ENCODE results near the gene RHBDD1. TPM values are rescaled to one million over a fixed set of nuclear protein-coding genes. Genes with fewer than 3 reads are reported as not detected.

The RHBDD1 gene
- total and polyA plus RNA-seq, 12 donors, result 3.9 to 47.8 (median 25.9) TPM

DNA sequence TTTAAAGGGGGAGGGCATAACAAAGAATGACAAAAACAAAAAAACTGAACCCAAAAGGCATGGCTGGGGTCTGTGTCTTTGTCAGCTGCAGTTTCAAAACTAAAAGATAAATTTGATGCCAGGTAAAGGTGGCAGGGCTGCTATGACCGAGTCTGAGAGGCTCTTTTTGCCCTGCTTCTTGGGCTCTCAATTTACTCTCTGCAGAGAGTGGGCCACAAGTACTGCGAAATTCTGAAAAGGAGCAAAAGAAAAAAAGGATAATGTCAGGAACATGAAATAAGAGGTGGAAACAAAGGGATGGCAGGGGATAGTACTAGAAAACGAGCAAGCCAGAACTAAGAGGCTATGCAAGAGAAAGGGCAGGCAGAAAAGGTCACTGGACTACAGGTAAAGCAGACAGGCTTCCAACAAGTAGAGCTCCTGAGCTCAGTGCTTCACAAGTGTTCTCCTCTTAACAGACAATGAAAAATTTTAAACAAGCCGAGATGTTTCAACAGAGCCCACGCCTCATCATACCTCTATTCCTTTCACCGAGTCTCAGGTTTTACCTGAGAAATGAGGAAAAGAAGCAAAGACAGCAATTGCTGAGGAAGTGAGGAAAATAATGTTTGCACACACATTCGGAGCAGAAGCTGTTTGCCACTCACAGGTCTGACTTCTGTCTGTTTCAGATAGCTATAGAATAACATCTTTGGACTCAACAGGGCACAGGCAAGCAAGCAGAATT, 43.5 kb upstream of the RHBDD1 start:
- H3K36me3 ChIP-seq (replicated peaks in 1 of 2), result no peaks in the 10 kb centered on the region
- H3K4me3 ChIP-seq, result peak overlapping the region in 2 of 4 donors; percentile 30 to 63
- intact Hi-C loops (cut with DNase I), result loop anchor here (10.0 kb wide), 5 partner anchors 128 to 668 kb away; no protein-coding TSS in a partner anchor
- H3K9me3 ChIP-seq (replicated peaks in 1 of 3), result no peaks in the 10 kb centered on the region
- WGBS, 4 donors, result 22 to 33% (median 24%) methylated on average over 7 of the region's 7 CpGs
- DNase-seq, result peak in 1 of 7 donors; percentile 22
- peak overlapping the region; percentile 84 to 97 (median 91) for H3K27ac ChIP-seq
- no peaks in the 10 kb centered on the region for H3K27me3 ChIP-seq
- peaks cover 55 to 75% of the 10 kb centered on the region in 2 donors for H3K4me1 ChIP-seq (replicated peaks in 1 of 2)
- TF ChIP-seq, protein P1, sequence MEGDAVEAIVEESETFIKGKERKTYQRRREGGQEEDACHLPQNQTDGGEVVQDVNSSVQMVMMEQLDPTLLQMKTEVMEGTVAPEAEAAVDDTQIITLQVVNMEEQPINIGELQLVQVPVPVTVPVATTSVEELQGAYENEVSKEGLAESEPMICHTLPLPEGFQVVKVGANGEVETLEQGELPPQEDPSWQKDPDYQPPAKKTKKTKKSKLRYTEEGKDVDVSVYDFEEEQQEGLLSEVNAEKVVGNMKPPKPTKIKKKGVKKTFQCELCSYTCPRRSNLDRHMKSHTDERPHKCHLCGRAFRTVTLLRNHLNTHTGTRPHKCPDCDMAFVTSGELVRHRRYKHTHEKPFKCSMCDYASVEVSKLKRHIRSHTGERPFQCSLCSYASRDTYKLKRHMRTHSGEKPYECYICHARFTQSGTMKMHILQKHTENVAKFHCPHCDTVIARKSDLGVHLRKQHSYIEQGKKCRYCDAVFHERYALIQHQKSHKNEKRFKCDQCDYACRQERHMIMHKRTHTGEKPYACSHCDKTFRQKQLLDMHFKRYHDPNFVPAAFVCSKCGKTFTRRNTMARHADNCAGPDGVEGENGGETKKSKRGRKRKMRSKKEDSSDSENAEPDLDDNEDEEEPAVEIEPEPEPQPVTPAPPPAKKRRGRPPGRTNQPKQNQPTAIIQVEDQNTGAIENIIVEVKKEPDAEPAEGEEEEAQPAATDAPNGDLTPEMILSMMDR (IDR thresholded peaks at IDR 0.05), result no peak
- TF ChIP-seq POLR2A (IDR thresholded peaks at IDR 0.05), result no peak

DNA sequence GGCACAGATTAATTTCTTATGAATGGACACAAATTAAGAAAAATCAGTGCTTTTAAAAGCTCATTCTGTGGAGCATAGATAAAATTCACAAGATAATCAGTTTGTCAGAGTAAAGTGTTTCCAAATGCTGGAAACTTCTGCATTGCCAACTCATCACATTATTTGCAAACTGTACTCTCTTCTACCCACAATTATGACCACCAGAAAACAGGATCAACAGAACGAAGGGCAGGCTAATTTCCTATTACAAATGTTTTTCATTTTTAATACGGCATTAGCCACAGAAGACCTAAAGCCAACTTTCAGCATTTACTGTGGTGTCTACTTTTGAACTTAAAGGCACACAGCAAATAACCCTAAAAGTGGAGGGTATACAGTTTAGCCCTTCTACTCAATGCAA, 42.2 kb upstream of the RHBDD1 start:
- Histone ChIP-seq H3K27ac (peak overlapping the region; percentile 77 to 94 (median 91)), H3K4me1 (replicated peaks in 1 of 2) (peaks cover 51 to 67% of the 10 kb centered on the region in 2 donors)
- intact Hi-C loops (cut with DNase I), result loop anchor here (10.0 kb wide), 5 partner anchors 129 to 669 kb away; no protein-coding TSS in a partner anchor

DNA sequence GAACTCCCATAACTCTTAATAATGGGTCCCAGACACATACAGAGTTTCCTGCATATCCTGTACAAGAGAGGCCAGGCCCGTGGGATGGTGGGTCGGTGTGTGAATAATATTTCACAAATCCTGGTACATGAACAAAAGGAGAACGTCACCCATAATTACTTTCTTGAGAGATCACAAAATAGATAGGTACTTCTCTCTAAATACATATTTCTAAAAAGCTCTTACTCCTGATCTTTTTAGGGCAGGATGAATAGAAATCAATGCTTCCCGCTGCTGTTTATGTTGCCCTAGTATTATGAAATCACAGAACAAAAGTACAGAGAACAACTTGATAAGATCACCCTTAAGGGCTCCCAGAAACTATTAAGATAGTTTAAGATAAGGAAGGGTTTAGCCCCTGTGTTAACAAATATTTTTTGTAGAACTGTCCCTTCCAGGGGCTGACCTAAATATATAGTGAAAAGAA, 41.6 kb upstream of the RHBDD1 start:
- H3K4me3 ChIP-seq, result peak overlapping the region in 3 of 4 donors; percentile 2 to 63 (median 21)
- 20 to 26% (median 24%) methylated on average over 4 of the region's 4 CpGs for whole genome bisulfite sequencing, 4 donors
- no peaks in the 10 kb centered on the region for H3K36me3 ChIP-seq (replicated peaks in 1 of 2)
- peak overlapping the region; percentile 77 to 94 (median 91) for H3K27ac ChIP-seq
- intact Hi-C loops (cut with DNase I), result loop anchor here (10.0 kb wide), 5 partner anchors 129 to 669 kb away; no protein-coding TSS in a partner anchor
- H3K4me1 ChIP-seq (replicated peaks in 1 of 2), result peaks cover 51 to 61% of the 10 kb centered on the region in 2 donors
- TF ChIP-seq, protein P1 (IDR thresholded peaks at IDR 0.05), result no peak
- TF ChIP-seq POLR2A (IDR thresholded peaks at IDR 0.05), result no peak
- DNase-seq, result peak in 3 of 7 donors; percentile 22 to 43 (median 26)
- H3K27me3 ChIP-seq, result no peaks in the 10 kb centered on the region
- H3K9me3 ChIP-seq (replicated peaks in 1 of 3), result no peaks in the 10 kb centered on the region

More for the DNA sequence above, 42.2 kb upstream of the RHBDD1 start:
- Histone ChIP-seq H3K4me3 (peak overlapping the region in 2 of 4 donors; percentile 21 to 63), H3K36me3 (replicated peaks in 1 of 2) (no peaks in the 10 kb centered on the region), H3K27me3 (no peaks in the 10 kb centered on the region), H3K9me3 (replicated peaks in 1 of 3) (no peaks in the 10 kb centered on the region)
- 15 to 20% (median 20%) methylated on average over 2 of the region's 2 CpGs for WGBS, 4 donors
- no peak for TF ChIP-seq POLR2A (IDR thresholded peaks at IDR 0.05)
- TF ChIP-seq, protein P1 (IDR thresholded peaks at IDR 0.05), result no peak
- no peak for DNase-seq

DNA sequence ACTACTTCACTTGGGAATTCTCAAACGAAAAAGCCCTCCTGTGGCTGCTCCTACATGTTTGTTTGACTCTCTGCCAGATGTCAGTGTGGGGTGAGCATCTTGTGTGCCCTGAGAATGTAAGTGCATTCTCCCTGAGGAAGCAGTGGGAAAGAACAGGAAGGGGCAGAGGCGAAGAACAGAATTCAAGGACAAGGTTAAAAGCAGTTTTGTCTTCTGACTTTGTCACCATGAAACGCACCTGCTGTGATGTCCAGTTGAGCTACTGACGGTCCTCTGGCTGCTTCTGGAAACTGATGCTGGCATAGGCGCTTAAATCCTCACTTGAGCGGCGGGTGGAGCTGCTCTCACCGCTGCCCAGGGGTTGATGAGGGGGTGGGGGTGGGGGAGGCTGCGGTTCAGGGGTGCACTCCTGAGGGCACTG, 41.1 kb upstream of the RHBDD1 start:
- 16 to 33% (median 21%) methylated on average over 5 to 9 of the region's 9 CpGs for WGBS, 4 donors
- intact Hi-C loops (cut with DNase I), result loop anchor here (5.0 to 10.0 kb wide), 6 partner anchors 130 to 902 kb away; no protein-coding TSS in a partner anchor
- Histone ChIP-seq H3K36me3 (replicated peaks in 1 of 2) (no peaks in the 10 kb centered on the region), H3K9me3 (replicated peaks in 1 of 3) (no peaks in the 10 kb centered on the region), H3K27me3 (no peaks in the 10 kb centered on the region), H3K27ac (peak overlapping the region; percentile 77 to 94 (median 91)), H3K4me3 (peak overlapping the region in 3 of 4 donors; percentile 2 to 63 (median 17)), H3K4me1 (replicated peaks in 1 of 2) (peaks cover 46 to 56% of the 10 kb centered on the region in 2 donors)
- TF ChIP-seq POLR2A (IDR thresholded peaks at IDR 0.05), result peak in 1 of 2 donors; percentile 35
- TF ChIP-seq, protein P1 (IDR thresholded peaks at IDR 0.05), result peak in 1 of 6 experiments; percentile 14
- DNase-seq, result peak; percentile 26 to 65 (median 43)
